Daoy (cell line): ENCODE data around the gene TSPAN14. TPM values are rescaled to one million over a fixed set of nuclear protein-coding genes. Genes with fewer than 3 reads are reported as not detected.

Source experiments
- DNase-seq: peaks from one replicate; pipeline ENCODE4 v3.0.0-alpha.2; 2015; ENCODE audit warnings: low read depth
- total RNA-seq: library from RNA; depleted of rRNA; stranded (reverse); fragments of >200 nt; shearing (Covaris generic); gene quantifications from 2 replicates; pipeline ENCODE4 v1.2.3, GENCODE V29; 2014; rRNA removed

Gene TSPAN14
- total RNA-seq, 1 experiment from 2014 or later = 19.9 TPM

- DNase-seq = no peak
Measured at GRCh38 chr10:80580638-80581468, 126.7 kb downstream of the TSPAN14 start.

GRCh38 chr10:80581469-80581835 lies 127.3 kb downstream of the TSPAN14 start:
- DNase-seq = no peak

DNA sequence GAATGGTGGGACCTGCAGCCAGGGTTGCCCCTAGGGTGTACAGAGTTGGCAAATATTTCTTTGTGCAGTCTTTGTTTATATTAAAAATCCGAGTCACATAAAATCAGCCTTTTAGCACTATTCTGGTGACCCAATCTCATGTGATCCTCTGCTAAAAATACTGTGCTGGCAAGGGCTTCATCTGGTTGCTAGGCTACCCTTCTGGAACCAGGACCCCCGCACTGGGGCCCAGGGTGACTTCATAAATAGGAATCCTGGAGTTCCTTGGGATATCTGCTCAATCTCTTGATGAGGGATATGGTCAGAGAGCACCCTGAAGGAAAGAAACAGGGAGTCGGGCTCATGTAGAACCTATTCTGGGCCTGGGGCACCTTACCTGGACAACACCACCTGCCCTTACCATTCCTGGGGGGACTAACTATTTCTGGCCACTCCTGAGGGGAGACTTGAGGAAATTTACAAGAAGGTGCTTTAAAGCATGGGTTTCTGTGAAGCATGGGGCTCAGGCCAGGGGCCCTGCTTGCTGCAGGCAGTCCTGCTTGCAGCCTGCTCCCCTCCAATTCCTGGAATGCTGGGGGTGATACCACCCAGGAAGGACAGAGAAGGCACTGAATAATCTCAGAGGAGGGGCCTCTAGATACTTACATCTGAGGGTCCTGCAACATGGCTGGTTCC lies 128.3 kb downstream of the TSPAN14 start:
- no peak for DNase-seq

Other genes starting within 250 kb of the TSPAN14 start
- 34.2 and 43.6 TPM in 2 replicates for gene ANXA11, start 248.8 kb upstream of the TSPAN14 start, total RNA-seq
- gene MAT1A, start 164.7 kb upstream of the TSPAN14 start, total RNA-seq = 0.29 TPM in 1 of 2 replicates, not detected in the other
- not detected in 2 replicates for gene DYDC1, start 97.6 kb upstream of the TSPAN14 start, total RNA-seq
- gene DYDC2, start 97.5 kb upstream of the TSPAN14 start, total RNA-seq = not detected in 2 replicates
- 22.6 and 27.0 TPM in 2 replicates for gene PRXL2A, start 45.8 kb upstream of the TSPAN14 start, total RNA-seq
- 0.06 TPM in 1 of 2 replicates, not detected in the other for gene SH2D4B, start 83.6 kb downstream of the TSPAN14 start, total RNA-seq